HepG2 (cell line): ENCODE results near the gene MIGA2. TPM values are rescaled to one million over a fixed set of nuclear protein-coding genes. Genes with fewer than 3 reads are reported as not detected.

Source experiments
- ATAC-seq: fragments of 200-7000 bp; cut with Tn5 transposase; 3 replicates; pipeline ENCODE4 v1.9.1; 2020; ENCODE audit warnings: mild to moderate bottlenecking, moderate library complexity
- BruUV-seq: library from RNA; stranded (reverse); fragments of 400-500 nt; replicated peaks from 2 replicates; lab custom pipeline; 2021; lab: Mats Ljungman, UMichigan
- CTCF ChIA-PET: fragments of 300-600 bp; formaldehyde crosslinking; extraction: SDS; loops from one replicate; lab custom pipeline; 2021; ENCODE audit warnings: low total read pairs, inconsistent platforms, low intra/inter-chr PET ratio; lab: Yijun Ruan, JAX
- POLR2A ChIA-PET: fragments of 350-600 bp; sonication (Branson Sonifier 250); formaldehyde crosslinking; loops from one replicate; lab custom pipeline; 2020; ENCODE audit warnings: antibody characterized with exemption, inconsistent platforms; lab: Yijun Ruan, JAX
- DNase-seq: peaks from one replicate; pipeline ENCODE4 v3.0.0-alpha.2; 2015; ENCODE audit warnings: low spot score
- FAIRE-seq: peaks from 3 replicates; lab custom pipeline; 2011; peaks lifted over from hg19 to GRCh38; lab: Jason Lieb, UNC
- H2AFZ ChIP-seq: one replicate; pipeline ENCODE4 v1.6.1; 2011; ENCODE audit warnings: low read length, inconsistent platforms
- H3K27ac ChIP-seq: fragments of 300-600 bp; 3 replicates; pipeline ENCODE4 v1.8.0; 2011; ENCODE audit warnings: mixed run types, mild to moderate bottlenecking, mixed read lengths, low read length, inconsistent platforms; ENCODE audit not compliant: insufficient read depth; ENCODE audit errors: extremely low read length
- H3K27me3 ChIP-seq, 2 experiments: fragments of 200-600 bp in 1 of 2; 2 replicates in 1 of 2; 3 replicates in 1 of 2; pipeline versions ENCODE4 v1.6.0 to v1.8.0; 2011; ENCODE audit warnings: low read length in 2 of 2, mild to moderate bottlenecking in 2 of 2, moderate library complexity in 2 of 2, inconsistent platforms in 1 of 2; ENCODE audit not compliant: insufficient read depth in 2 of 2, control insufficient read depth in 1 of 2
- H3K36me3 ChIP-seq, 2 experiments: fragments of 200-600 bp in 1 of 2; replicated peaks in 1 of 2; 2 replicates in 1 of 2; 3 replicates in 1 of 2; pipeline versions ENCODE4 v1.5.1 to v1.8.0; 2011; ENCODE audit warnings: low read length in 2 of 2, inconsistent platforms in 1 of 2; ENCODE audit not compliant: insufficient read depth in 2 of 2, control insufficient read depth in 1 of 2
- H3K4me1 ChIP-seq: 2 replicates; pipeline ENCODE4 v1.5.1; 2012; ENCODE audit warnings: low read length, inconsistent platforms; ENCODE audit not compliant: insufficient read depth
- H3K4me2 ChIP-seq: 2 replicates; pipeline ENCODE4 v1.6.0; 2011; ENCODE audit warnings: low read depth, low read length, inconsistent platforms
- H3K4me3 ChIP-seq, 3 experiments: fragments of 200-600 bp in 1 of 3; sonication (generic), shearing (Covaris generic) in 1 of 3; replicated peaks in 1 of 3; 2 replicates each; pipeline ENCODE4 v1.5.1; 2011 to 2016; ENCODE audit warnings: low read length in 3 of 3, inconsistent platforms in 2 of 3, low read depth in 2 of 3, mild to moderate bottlenecking in 2 of 3, control low read depth in 1 of 3, mixed read lengths in 1 of 3; ENCODE audit not compliant: insufficient read depth in 1 of 3
- H3K79me2 ChIP-seq: one replicate; pipeline ENCODE4 v1.6.1; 2011; ENCODE audit warnings: low read length, inconsistent platforms; ENCODE audit not compliant: insufficient read depth
- H3K9ac ChIP-seq: 2 replicates; pipeline ENCODE4 v1.6.0; 2011; ENCODE audit warnings: mild to moderate bottlenecking, low read depth, low read length, inconsistent platforms; ENCODE audit not compliant: insufficient read depth
- H3K9me3 ChIP-seq: 2 replicates; pipeline ENCODE4 v1.5.1; 2012; ENCODE audit warnings: mild to moderate bottlenecking, low read length
- H4K20me1 ChIP-seq: 2 replicates; pipeline ENCODE4 v1.6.0; 2011; ENCODE audit warnings: inconsistent platforms, mild to moderate bottlenecking, low read length, moderate library complexity; ENCODE audit not compliant: insufficient read depth
- CENPT ChIP-seq: sonication (generic); formaldehyde crosslinking; IDR thresholded peaks from 2 replicates; pipeline ENCODE4 v1.8.0; 2022; ENCODE audit warnings: low read depth, mild to moderate bottlenecking, moderate library complexity, missing genetic modification reagents
- ELF3 ChIP-seq: IDR thresholded peaks from 2 replicates; pipeline ENCODE4 v1.6.1; 2016; ENCODE audit warnings: missing genetic modification reagents, missing compliant biosample characterization
- FOXA1 ChIP-seq, 2 experiments: fragments of 450-650 bp in 1 of 2; sonication (generic) in 1 of 2; formaldehyde crosslinking in 1 of 2; IDR thresholded peaks; 2 replicates each; pipeline versions ENCODE4 v1.4.0 to v1.6.1; 2016 to 2020; ENCODE audit warnings: missing genetic modification reagents in 1 of 2
- KLF12 ChIP-seq: sonication (generic); formaldehyde crosslinking; IDR thresholded peaks from 2 replicates; pipeline ENCODE4 v1.4.0; 2020; ENCODE audit warnings: missing genetic modification reagents, borderline replicate concordance
- KLF16 ChIP-seq, 2 experiments: sonication (generic) in 1 of 2; formaldehyde crosslinking in 1 of 2; IDR thresholded peaks; 2 replicates each; pipeline versions ENCODE4 v1.6.1 to v1.8.0; 2016 to 2023; ENCODE audit warnings: missing genetic modification reagents in 2 of 2, missing compliant biosample characterization in 1 of 2
- NONO ChIP-seq, 2 experiments: fragments of 450-650 bp in 1 of 2; sonication (generic) in 1 of 2; formaldehyde crosslinking in 1 of 2; IDR thresholded peaks in 1 of 2; conservative IDR thresholded peaks in 1 of 2; 2 replicates each; pipeline versions ENCODE4 v1.6.1 to v1.8.0; 2017 to 2022; ENCODE audit warnings: mild to moderate bottlenecking in 1 of 2, missing genetic modification reagents in 1 of 2, moderate library complexity in 1 of 2
- NPAS2 ChIP-seq: sonication (generic); formaldehyde crosslinking; IDR thresholded peaks from 2 replicates; pipeline ENCODE4 v1.8.0; 2022; ENCODE audit warnings: mild to moderate bottlenecking, missing genetic modification reagents, borderline replicate concordance
- PAWR ChIP-seq: sonication (generic); formaldehyde crosslinking; IDR thresholded peaks from 2 replicates; pipeline ENCODE4 v1.4.0; 2020; ENCODE audit warnings: missing genetic modification reagents, mild to moderate bottlenecking, borderline replicate concordance
- POLR2AphosphoS2 ChIP-seq: IDR thresholded peaks from 2 replicates; pipeline ENCODE4 v1.6.1; 2011; ENCODE audit warnings: low read depth, low read length, improper control_type of control experiment
- SETDB1 ChIP-seq: sonication (generic); formaldehyde crosslinking; IDR thresholded peaks from 2 replicates; pipeline ENCODE4 v1.5.1; 2020; ENCODE audit warnings: missing genetic modification reagents, mild to moderate bottlenecking, borderline replicate concordance
- ZFAT ChIP-seq: sonication (generic); formaldehyde crosslinking; conservative IDR thresholded peaks from 2 replicates; pipeline ENCODE4 v1.8.1; 2023; ENCODE audit warnings: missing genetic modification reagents, inconsistent platforms
- ZKSCAN1 ChIP-seq: fragments of 150-350 bp; IDR thresholded peaks from 2 replicates; pipeline ENCODE4 v1.6.1; 2014; ENCODE audit warnings: low read length
- ZNF24 ChIP-seq: fragments of 450-650 bp; IDR thresholded peaks from 2 replicates; pipeline ENCODE4 v1.6.1; 2017; ENCODE audit warnings: antibody characterized with exemption, mild to moderate bottlenecking
- in situ Hi-C: cut with HindIII; loops from 2 replicates; pipeline ENCODE4 v1.10.0; 2017; ENCODE audit warnings: low pct_unique_long_range_greater_than_20kb; ENCODE audit not compliant: extremely low pct_ligation_motif_present
- intact Hi-C: fragments of 100-400 bp; cut with micrococcal nuclease; formaldehyde crosslinking; loops from one replicate; pipeline ENCODE4 v1.10.0; 2022; ENCODE audit not compliant: unreplicated experiment
- polyA plus RNA-seq, 8 experiments: library from polyadenylated mRNA; depleted of rRNA in 3 of 8; stranded (reverse) in 7 of 8; unstranded in 1 of 8; fragments of >200 nt; fragmentation: Illumina TruSeq in 4 of 8; extraction: Trizol in 4 of 8; gene quantifications; 2 replicates each; pipeline versions ENCODE4 v1.2.1 to v1.2.3, GENCODE V29; 2011 to 2016; ENCODE audit warnings: low read depth in 4 of 8, missing spikeins in 1 of 8, mixed read lengths in 1 of 8; ENCODE audit not compliant: insufficient read depth in 1 of 8
- total RNA-seq, 5 experiments: library from RNA; depleted of rRNA; stranded (reverse); fragments of >200 nt; fragmentation: Illumina TruSeq; extraction: Trizol; gene quantifications; 2 replicates each; pipeline ENCODE4 v1.2.3, GENCODE V29; 2016; ENCODE audit warnings: low read depth in 1 of 5
- TF ChIP-seq, protein P1 (sequence below): sonication (generic); formaldehyde crosslinking; IDR thresholded peaks from 2 replicates; pipeline ENCODE4 v1.4.0; 2020; ENCODE audit warnings: missing genetic modification reagents
- TF ChIP-seq, protein P2 (sequence below), 2 experiments: sonication (generic) in 1 of 2; formaldehyde crosslinking in 1 of 2; IDR thresholded peaks; 2 replicates each; pipeline versions ENCODE4 v1.5.1 to v1.6.1; 2011 to 2020; ENCODE audit warnings: borderline replicate concordance in 1 of 2, low read depth in 1 of 2, low read length in 1 of 2, mild to moderate bottlenecking in 1 of 2, missing genetic modification reagents in 1 of 2, moderate library complexity in 1 of 2
- TF ChIP-seq, protein P3 (sequence below): sonication (generic); formaldehyde crosslinking; IDR thresholded peaks from 2 replicates; pipeline ENCODE4 v1.5.1; 2020; ENCODE audit warnings: missing genetic modification reagents, mild to moderate bottlenecking, borderline replicate concordance

MIGA2 gene
- total and polyA plus RNA-seq, 2 of the 13 experiments (the other 11 are each of a cell fraction or from before 2014, with no cell fraction given): 10.8 to 17.1 TPM

DNA sequence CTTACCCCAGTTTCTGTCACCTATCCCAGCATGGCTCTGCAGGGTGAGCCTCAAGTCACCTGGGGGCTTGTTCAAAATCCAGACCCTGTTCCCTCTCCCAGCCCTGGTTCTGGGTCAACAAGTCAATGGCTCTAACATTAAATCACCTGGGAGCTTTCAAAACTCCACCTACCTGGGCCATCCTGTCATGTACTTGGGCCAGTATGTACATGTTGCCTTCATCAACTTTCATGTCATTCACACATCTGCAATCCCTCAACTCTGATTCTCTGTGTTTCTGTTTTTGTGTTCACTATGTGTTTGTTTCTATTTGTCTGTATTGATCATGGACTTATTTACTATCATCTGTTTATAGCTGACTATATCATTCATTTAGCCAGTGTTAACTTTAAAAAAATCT lies 6.2 kb upstream of the MIGA2 start:
- Histone ChIP-seq H3K9me3 (no peaks in the 10 kb centered on the region), H3K79me2 (peaks cover 14% of the 10 kb centered on the region), H3K9ac (no peak overlapping the region), H2AFZ (no peak overlapping the region), H3K4me1 (peaks cover 38% of the 10 kb centered on the region), H3K27me3 (no peaks in the 10 kb centered on the region), H3K27ac (no peak overlapping the region), H3K36me3 (no peaks in the 10 kb centered on the region), H3K4me2 (no peak overlapping the region), H3K4me3 (no peak overlapping the region), H4K20me1 (peaks cover 5% of the 10 kb centered on the region; the same call in 1 of the 2 replicates)
- intact Hi-C loops: no loop called here
- ATAC-seq: no peak
- no peak for DNase-seq
- POLR2A ChIA-PET: no interaction called here
- FAIRE-seq: no peak
- in situ Hi-C loops: no loop called here
- BruUV-seq: no TSS peak
- CTCF ChIA-PET: no interaction called here
- TF ChIP-seq POLR2AphosphoS2 (no peak), FOXA1 (IDR thresholded peaks at IDR 0.05) (no peak), FOXA1 (CRISPR knock-in tag; IDR thresholded peaks at IDR 0.05) (no peak), ZNF24 (no peak), ZFAT (no peak), PAWR (CRISPR knock-in tag) (no peak), KLF12 (no peak), NONO (IDR thresholded peaks at IDR 0.05) (no peak), NONO (CRISPR knock-in tag; conservative IDR thresholded peaks at IDR 0.05) (no peak), NPAS2 (CRISPR knock-in tag) (no peak), SETDB1 (CRISPR knock-in tag) (no peak), ELF3 (CRISPR knock-in tag) (no peak), CENPT (CRISPR knock-in tag) (no peak), ZKSCAN1 (no peak), KLF16 (CRISPR knock-in tag; IDR thresholded peaks at IDR 0.05) (no peak)
- TF ChIP-seq, protein P1, sequence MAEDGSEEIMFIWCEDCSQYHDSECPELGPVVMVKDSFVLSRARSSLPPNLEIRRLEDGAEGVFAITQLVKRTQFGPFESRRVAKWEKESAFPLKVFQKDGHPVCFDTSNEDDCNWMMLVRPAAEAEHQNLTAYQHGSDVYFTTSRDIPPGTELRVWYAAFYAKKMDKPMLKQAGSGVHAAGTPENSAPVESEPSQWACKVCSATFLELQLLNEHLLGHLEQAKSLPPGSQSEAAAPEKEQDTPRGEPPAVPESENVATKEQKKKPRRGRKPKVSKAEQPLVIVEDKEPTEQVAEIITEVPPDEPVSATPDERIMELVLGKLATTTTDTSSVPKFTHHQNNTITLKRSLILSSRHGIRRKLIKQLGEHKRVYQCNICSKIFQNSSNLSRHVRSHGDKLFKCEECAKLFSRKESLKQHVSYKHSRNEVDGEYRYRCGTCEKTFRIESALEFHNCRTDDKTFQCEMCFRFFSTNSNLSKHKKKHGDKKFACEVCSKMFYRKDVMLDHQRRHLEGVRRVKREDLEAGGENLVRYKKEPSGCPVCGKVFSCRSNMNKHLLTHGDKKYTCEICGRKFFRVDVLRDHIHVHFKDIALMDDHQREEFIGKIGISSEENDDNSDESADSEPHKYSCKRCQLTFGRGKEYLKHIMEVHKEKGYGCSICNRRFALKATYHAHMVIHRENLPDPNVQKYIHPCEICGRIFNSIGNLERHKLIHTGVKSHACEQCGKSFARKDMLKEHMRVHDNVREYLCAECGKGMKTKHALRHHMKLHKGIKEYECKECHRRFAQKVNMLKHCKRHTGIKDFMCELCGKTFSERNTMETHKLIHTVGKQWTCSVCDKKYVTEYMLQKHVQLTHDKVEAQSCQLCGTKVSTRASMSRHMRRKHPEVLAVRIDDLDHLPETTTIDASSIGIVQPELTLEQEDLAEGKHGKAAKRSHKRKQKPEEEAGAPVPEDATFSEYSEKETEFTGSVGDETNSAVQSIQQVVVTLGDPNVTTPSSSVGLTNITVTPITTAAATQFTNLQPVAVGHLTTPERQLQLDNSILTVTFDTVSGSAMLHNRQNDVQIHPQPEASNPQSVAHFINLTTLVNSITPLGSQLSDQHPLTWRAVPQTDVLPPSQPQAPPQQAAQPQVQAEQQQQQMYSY (CRISPR knock-in tag): no peak
- TF ChIP-seq, protein P2, sequence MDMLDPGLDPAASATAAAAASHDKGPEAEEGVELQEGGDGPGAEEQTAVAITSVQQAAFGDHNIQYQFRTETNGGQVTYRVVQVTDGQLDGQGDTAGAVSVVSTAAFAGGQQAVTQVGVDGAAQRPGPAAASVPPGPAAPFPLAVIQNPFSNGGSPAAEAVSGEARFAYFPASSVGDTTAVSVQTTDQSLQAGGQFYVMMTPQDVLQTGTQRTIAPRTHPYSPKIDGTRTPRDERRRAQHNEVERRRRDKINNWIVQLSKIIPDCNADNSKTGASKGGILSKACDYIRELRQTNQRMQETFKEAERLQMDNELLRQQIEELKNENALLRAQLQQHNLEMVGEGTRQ (IDR thresholded peaks at IDR 0.05; ENCODE audit: low read depth, low read length): no peak
- TF ChIP-seq, protein P2 (CRISPR knock-in tag; IDR thresholded peaks at IDR 0.05; ENCODE audit: borderline replicate concordance): no peak
- TF ChIP-seq, protein P3, sequence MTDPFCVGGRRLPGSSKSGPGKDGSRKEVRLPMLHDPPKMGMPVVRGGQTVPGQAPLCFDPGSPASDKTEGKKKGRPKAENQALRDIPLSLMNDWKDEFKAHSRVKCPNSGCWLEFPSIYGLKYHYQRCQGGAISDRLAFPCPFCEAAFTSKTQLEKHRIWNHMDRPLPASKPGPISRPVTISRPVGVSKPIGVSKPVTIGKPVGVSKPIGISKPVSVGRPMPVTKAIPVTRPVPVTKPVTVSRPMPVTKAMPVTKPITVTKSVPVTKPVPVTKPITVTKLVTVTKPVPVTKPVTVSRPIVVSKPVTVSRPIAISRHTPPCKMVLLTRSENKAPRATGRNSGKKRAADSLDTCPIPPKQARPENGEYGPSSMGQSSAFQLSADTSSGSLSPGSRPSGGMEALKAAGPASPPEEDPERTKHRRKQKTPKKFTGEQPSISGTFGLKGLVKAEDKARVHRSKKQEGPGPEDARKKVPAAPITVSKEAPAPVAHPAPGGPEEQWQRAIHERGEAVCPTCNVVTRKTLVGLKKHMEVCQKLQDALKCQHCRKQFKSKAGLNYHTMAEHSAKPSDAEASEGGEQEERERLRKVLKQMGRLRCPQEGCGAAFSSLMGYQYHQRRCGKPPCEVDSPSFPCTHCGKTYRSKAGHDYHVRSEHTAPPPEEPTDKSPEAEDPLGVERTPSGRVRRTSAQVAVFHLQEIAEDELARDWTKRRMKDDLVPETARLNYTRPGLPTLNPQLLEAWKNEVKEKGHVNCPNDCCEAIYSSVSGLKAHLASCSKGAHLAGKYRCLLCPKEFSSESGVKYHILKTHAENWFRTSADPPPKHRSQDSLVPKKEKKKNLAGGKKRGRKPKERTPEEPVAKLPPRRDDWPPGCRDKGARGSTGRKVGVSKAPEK (CRISPR knock-in tag): no peak
